ENCODE measurements around the gene NUDT22.
A peak's percentile ranks its signal among the peaks of the same experiment; 100 is the strongest.

NUDT22 gene

GRCh38 chr11:64226507-64227051 lies 505 bp downstream of the NUDT22 start:
- DNase-seq (ENCODE audit: insufficient read length, low spot score), result peak; percentile 54
- peak; percentile 88 for FAIRE-seq

- DNase-seq (ENCODE audit: insufficient read length, low spot score), result no peak
- FAIRE-seq, result peak; percentile 61
Measured at GRCh38 chr11:64227405-64227956, 1.4 kb downstream of the NUDT22 start.

GRCh38 chr11:64229090-64229743 lies 3.1 kb downstream of the NUDT22 start:
- FAIRE-seq (no peak), DNase-seq (ENCODE audit: insufficient read length, low spot score) (no peak)

- FAIRE-seq (no peak), DNase-seq (ENCODE audit: insufficient read length, low spot score) (no peak)
Measured at GRCh38 chr11:64229744-64230170, 3.7 kb downstream of the NUDT22 start.

GRCh38 chr11:64230171-64230984 lies 4.3 kb downstream of the NUDT22 start, which contains the start of gene DNAJC4:
TSS of gene DNAJC4 (plus strand) at chr11:64230548. CDS start at chr11:64230855, 307 bp downstream.
- peak; percentile 96 for FAIRE-seq
- DNase-seq (ENCODE audit: insufficient read length, low spot score), result peak; percentile 88

- FAIRE-seq (peak; percentile 31), DNase-seq (ENCODE audit: insufficient read length, low spot score) (no peak)
Measured at GRCh38 chr11:64230985-64231365, 4.9 kb downstream of the NUDT22 start.

- FAIRE-seq, result no peak
- DNase-seq (ENCODE audit: insufficient read length, low spot score), result no peak
Measured at GRCh38 chr11:64231546-64231945, 5.5 kb downstream of the NUDT22 start.

GRCh38 chr11:64232182-64232966 lies 6.3 kb downstream of the NUDT22 start:
- DNase-seq (ENCODE audit: insufficient read length, low spot score) (no peak), FAIRE-seq (no peak)

- no peak for DNase-seq (ENCODE audit: insufficient read length, low spot score)
- no peak for FAIRE-seq
Measured at GRCh38 chr11:64232967-64233315, 6.9 kb downstream of the NUDT22 start.

GRCh38 chr11:64233913-64234586 lies 8.0 kb downstream of the NUDT22 start, which contains the start of gene VEGFB:
TSS of gene VEGFB (plus strand) at chr11:64234584. CDS start at chr11:64234834, 250 bp downstream.
- peak; percentile 75 for DNase-seq (ENCODE audit: insufficient read length, low spot score)
- no peak for FAIRE-seq

GRCh38 chr11:64234647-64235379 lies 8.7 kb downstream of the NUDT22 start:
- DNase-seq (ENCODE audit: insufficient read length, low spot score) (no peak), FAIRE-seq (no peak)

- FAIRE-seq (no peak), DNase-seq (ENCODE audit: insufficient read length, low spot score) (no peak)
Measured at GRCh38 chr11:64235437-64236161, 9.5 kb downstream of the NUDT22 start.

- DNase-seq (ENCODE audit: insufficient read length, low spot score) (no peak), FAIRE-seq (no peak)
Measured at GRCh38 chr11:64237484-64237951, 11.4 kb downstream of the NUDT22 start.

GRCh38 chr11:64238076-64238475 lies 12.0 kb downstream of the NUDT22 start:
- DNase-seq (ENCODE audit: insufficient read length, low spot score) (no peak), FAIRE-seq (no peak)

- FAIRE-seq (no peak), DNase-seq (ENCODE audit: insufficient read length, low spot score) (no peak)
Measured at GRCh38 chr11:64238999-64239398, 12.9 kb downstream of the NUDT22 start.

- FAIRE-seq (no peak), DNase-seq (ENCODE audit: insufficient read length, low spot score) (peak; percentile 54)
Measured at GRCh38 chr11:64239662-64240434, 13.8 kb downstream of the NUDT22 start.

GRCh38 chr11:64240435-64241240 lies 14.6 kb downstream of the NUDT22 start, which contains the start of gene FKBP2:
TSS of gene FKBP2 (plus strand) at chr11:64241095. CDS start at chr11:64242388, 1,293 bp downstream.
- DNase-seq (ENCODE audit: insufficient read length, low spot score), result peak; percentile 92
- no peak for FAIRE-seq

Measured in GM19239 (cell line).